ENCODE results near the gene SKIC8.

Gene SKIC8

GRCh38 chr15:78317145-78317836, 17.9 kb upstream of the SKIC8 start:
- Histone ChIP-seq H3K4me1 (peaks cover 8% of the 10 kb centered on the region), H3K9me3 (no peaks in the 10 kb centered on the region), H3K4me3 (ENCODE audit: low read depth, low read length) (no peak overlapping the region), H3K36me3 (no peaks in the 10 kb centered on the region), H3K27me3 (no peaks in the 10 kb centered on the region)
- peak; percentile 44 for TF ChIP-seq CTCF (IDR thresholded peaks at IDR 0.05; ENCODE audit: low read depth, low read length)
- peak; percentile 42 for DNase-seq

GRCh38 chr15:78316283-78317083, 17.1 kb upstream of the SKIC8 start:
- no peak overlapping the region for H3K4me3 ChIP-seq (ENCODE audit: low read depth, low read length)
- H3K9me3 ChIP-seq: no peaks in the 10 kb centered on the region
- DNase-seq: no peak
- H3K27me3 ChIP-seq: no peaks in the 10 kb centered on the region
- no peaks in the 10 kb centered on the region for H3K36me3 ChIP-seq
- no peaks in the 10 kb centered on the region for H3K4me1 ChIP-seq
- TF ChIP-seq CTCF (IDR thresholded peaks at IDR 0.05; ENCODE audit: low read depth, low read length): no peak

GRCh38 chr15:78315686-78316282, 16.4 kb upstream of the SKIC8 start:
- TF ChIP-seq CTCF (IDR thresholded peaks at IDR 0.05; ENCODE audit: low read depth, low read length): peak; percentile 67
- H3K4me1 ChIP-seq: no peaks in the 10 kb centered on the region
- peak; percentile 67 for DNase-seq
- no peak overlapping the region for H3K4me3 ChIP-seq (ENCODE audit: low read depth, low read length)
- H3K36me3 ChIP-seq: no peaks in the 10 kb centered on the region
- no peaks in the 10 kb centered on the region for H3K9me3 ChIP-seq
- H3K27me3 ChIP-seq: no peaks in the 10 kb centered on the region

GRCh38 chr15:78314181-78314581, 14.8 kb upstream of the SKIC8 start:
- H3K4me1 ChIP-seq: no peaks in the 10 kb centered on the region
- no peaks in the 10 kb centered on the region for H3K27me3 ChIP-seq
- no peak overlapping the region for H3K4me3 ChIP-seq (ENCODE audit: low read depth, low read length)
- DNase-seq: no peak
- no peaks in the 10 kb centered on the region for H3K9me3 ChIP-seq
- no peaks in the 10 kb centered on the region for H3K36me3 ChIP-seq
- no peak for TF ChIP-seq CTCF (IDR thresholded peaks at IDR 0.05; ENCODE audit: low read depth, low read length)

- peaks cover 5% of the 10 kb centered on the region for H3K4me1 ChIP-seq
- no peaks in the 10 kb centered on the region for H3K36me3 ChIP-seq
- DNase-seq: no peak
- no peaks in the 10 kb centered on the region for H3K9me3 ChIP-seq
- H3K4me3 ChIP-seq (ENCODE audit: low read depth, low read length): no peak overlapping the region
- TF ChIP-seq CTCF (IDR thresholded peaks at IDR 0.05; ENCODE audit: low read depth, low read length): no peak
- no peaks in the 10 kb centered on the region for H3K27me3 ChIP-seq
Measured at GRCh38 chr15:78313383-78313782, 14.0 kb upstream of the SKIC8 start.

Data from BE2C (cell line).